HepG2 (cell line): Measurements from ENCODE around the gene TF. TPM values are rescaled to one million over a fixed set of nuclear protein-coding genes. Genes with fewer than 3 reads are reported as not detected.

Source experiments
- AGO2 ChIP-seq: fragments of 200-400 bp; formaldehyde crosslinking; optimal IDR thresholded peaks from 2 replicates; pipeline ENCODE3; 2017; ENCODE audit warnings: mild to moderate bottlenecking, low read depth, low read length, moderate library complexity
- AHR ChIP-seq: IDR thresholded peaks from 2 replicates; pipeline ENCODE4 v1.6.1; 2018; ENCODE audit warnings: missing genetic modification reagents, missing compliant biosample characterization
- GFI1 ChIP-seq: sonication (generic); formaldehyde crosslinking; IDR thresholded peaks from 2 replicates; pipeline ENCODE4 v1.5.0; 2020; ENCODE audit warnings: missing genetic modification reagents, mild to moderate bottlenecking, borderline replicate concordance
- GTF3A ChIP-seq: sonication (generic); formaldehyde crosslinking; conservative IDR thresholded peaks from 2 replicates; pipeline ENCODE4 v1.4.0; 2020; ENCODE audit warnings: mild to moderate bottlenecking, missing genetic modification reagents
- NFATC3 ChIP-seq: sonication (generic); formaldehyde crosslinking; IDR thresholded peaks from 2 replicates; pipeline ENCODE4 v1.5.1; 2020; ENCODE audit warnings: mild to moderate bottlenecking, missing genetic modification reagents
- NFRKB ChIP-seq: fragments of 450-650 bp; IDR thresholded peaks from 2 replicates; pipeline ENCODE4 v1.6.1; 2017
- PAWR ChIP-seq: sonication (generic); formaldehyde crosslinking; IDR thresholded peaks from 2 replicates; pipeline ENCODE4 v1.4.0; 2020; ENCODE audit warnings: missing genetic modification reagents, mild to moderate bottlenecking, borderline replicate concordance
- PHF21A ChIP-seq: sonication (generic); formaldehyde crosslinking; IDR thresholded peaks from 2 replicates; pipeline ENCODE4 v1.5.0; 2020; ENCODE audit warnings: mild to moderate bottlenecking, missing genetic modification reagents
- SMAD9 ChIP-seq: sonication (generic); formaldehyde crosslinking; IDR thresholded peaks from 2 replicates; pipeline ENCODE4 v1.5.1; 2020; ENCODE audit warnings: mild to moderate bottlenecking, missing genetic modification reagents
- TCF7 ChIP-seq: sonication (generic); IDR thresholded peaks from 2 replicates; pipeline ENCODE4 v1.6.1; 2016; ENCODE audit warnings: antibody characterized with exemption, low read depth
- ZNF121 ChIP-seq: sonication (generic); formaldehyde crosslinking; IDR thresholded peaks from 2 replicates; pipeline ENCODE4 v1.5.0; 2020; ENCODE audit warnings: mild to moderate bottlenecking, missing genetic modification reagents
- ZNF30 ChIP-seq: sonication (generic); formaldehyde crosslinking; IDR thresholded peaks from 2 replicates; pipeline ENCODE4 v1.5.0; 2020; ENCODE audit warnings: mild to moderate bottlenecking, missing genetic modification reagents
- ZNF317 ChIP-seq: sonication (generic); formaldehyde crosslinking; IDR thresholded peaks from 2 replicates; pipeline ENCODE4 v1.5.0; 2020; ENCODE audit warnings: mild to moderate bottlenecking, missing genetic modification reagents
- ZNF430 ChIP-seq: sonication (generic); formaldehyde crosslinking; IDR thresholded peaks from 2 replicates; pipeline ENCODE4 v1.9.0; 2021; ENCODE audit warnings: mild to moderate bottlenecking, missing genetic modification reagents
- ZNF552 ChIP-seq: sonication (generic); formaldehyde crosslinking; IDR thresholded peaks from 2 replicates; pipeline ENCODE4 v1.9.0; 2022; ENCODE audit warnings: missing genetic modification reagents, mild to moderate bottlenecking, borderline replicate concordance
- ZNF615 ChIP-seq: sonication (generic); formaldehyde crosslinking; IDR thresholded peaks from 2 replicates; pipeline ENCODE4 v1.5.0; 2020; ENCODE audit warnings: mild to moderate bottlenecking, missing genetic modification reagents, borderline replicate concordance
- ZNF790 ChIP-seq: sonication (generic); formaldehyde crosslinking; IDR thresholded peaks from 2 replicates; pipeline ENCODE4 v1.8.0; 2022; ENCODE audit warnings: missing genetic modification reagents, mild to moderate bottlenecking, borderline replicate concordance
- ZNF816 ChIP-seq: sonication (generic); formaldehyde crosslinking; IDR thresholded peaks from 2 replicates; pipeline ENCODE4 v1.8.0; 2022; ENCODE audit warnings: missing genetic modification reagents, mild to moderate bottlenecking, borderline replicate concordance
- polyA plus RNA-seq, 8 experiments: library from polyadenylated mRNA; depleted of rRNA in 3 of 8; stranded (reverse) in 7 of 8; unstranded in 1 of 8; fragments of >200 nt; fragmentation: Illumina TruSeq in 4 of 8; extraction: Trizol in 4 of 8; gene quantifications; 2 replicates each; pipeline versions ENCODE4 v1.2.1 to v1.2.3, GENCODE V29; 2011 to 2016; ENCODE audit warnings: low read depth in 4 of 8, missing spikeins in 1 of 8, mixed read lengths in 1 of 8; ENCODE audit not compliant: insufficient read depth in 1 of 8
- total RNA-seq, 5 experiments: library from RNA; depleted of rRNA; stranded (reverse); fragments of >200 nt; fragmentation: Illumina TruSeq; extraction: Trizol; gene quantifications; 2 replicates each; pipeline ENCODE4 v1.2.3, GENCODE V29; 2016; ENCODE audit warnings: low read depth in 1 of 5
- TF ChIP-seq, protein P1 (sequence below): sonication (generic); formaldehyde crosslinking; IDR thresholded peaks from 2 replicates; pipeline ENCODE4 v1.4.0; 2020; ENCODE audit warnings: missing genetic modification reagents
- TF ChIP-seq, protein P2 (sequence below): sonication (generic); formaldehyde crosslinking; IDR thresholded peaks from 2 replicates; pipeline ENCODE4 v1.8.0; 2022; ENCODE audit warnings: missing genetic modification reagents, mild to moderate bottlenecking, inconsistent platforms, borderline replicate concordance
- TF ChIP-seq, protein P3 (sequence below): IDR thresholded peaks from 2 replicates; pipeline ENCODE4 v1.6.1; 2016; ENCODE audit warnings: mild to moderate bottlenecking
- TF ChIP-seq, protein P4 (sequence below): sonication (generic); formaldehyde crosslinking; IDR thresholded peaks from 2 replicates; pipeline ENCODE4 v1.4.0; 2020; ENCODE audit warnings: mild to moderate bottlenecking, missing genetic modification reagents
- TF ChIP-seq, protein P5 (sequence below): sonication (generic); formaldehyde crosslinking; IDR thresholded peaks from 2 replicates; pipeline ENCODE4 v1.5.0; 2020; ENCODE audit warnings: missing genetic modification reagents
- TF ChIP-seq, protein P6 (sequence below): sonication (generic); formaldehyde crosslinking; IDR thresholded peaks from 2 replicates; pipeline ENCODE4 v1.5.0; 2020; ENCODE audit warnings: missing genetic modification reagents, mild to moderate bottlenecking, borderline replicate concordance

The TF gene
- total and polyA plus RNA-seq, 2 of the 13 experiments (the other 11 are each of a cell fraction or from before 2014, with no cell fraction given): 10,074 to 11,821 TPM

DNA sequence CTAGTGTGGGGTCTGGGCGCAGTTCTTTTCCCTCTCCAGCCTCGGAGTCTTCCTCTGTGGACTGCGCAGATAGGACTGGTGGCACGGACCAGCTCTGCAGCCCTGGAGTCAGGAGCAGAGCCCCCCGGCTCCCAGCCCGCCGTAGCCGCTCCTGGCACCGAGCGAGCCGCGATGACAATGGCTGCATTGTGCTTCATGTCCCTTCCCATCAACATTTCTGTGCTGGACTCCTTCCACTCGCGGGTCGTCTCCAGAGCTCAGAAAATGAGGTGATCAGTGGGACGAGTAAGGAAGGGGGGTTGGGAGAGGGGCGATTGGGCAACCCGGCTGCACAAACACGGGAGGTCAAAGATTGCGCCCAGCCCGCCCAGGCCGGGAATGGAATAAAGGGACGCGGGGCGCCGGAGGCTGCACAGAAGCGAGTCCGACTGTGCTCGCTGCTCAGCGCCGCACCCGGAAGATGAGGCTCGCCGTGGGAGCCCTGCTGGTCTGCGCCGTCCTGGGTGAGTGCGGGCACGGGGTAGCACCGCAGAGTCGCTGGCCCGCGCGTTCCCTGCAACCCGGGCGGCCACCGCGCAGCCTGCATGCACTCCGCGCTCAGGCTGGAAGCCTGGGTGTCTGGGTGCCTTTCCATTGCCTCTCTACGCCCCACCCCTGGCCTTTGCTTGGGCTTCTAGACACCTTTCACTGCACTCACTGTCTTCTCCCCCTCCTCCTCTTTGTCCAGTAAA, at the start of gene TF (continued):
- TF ChIP-seq, protein P1, sequence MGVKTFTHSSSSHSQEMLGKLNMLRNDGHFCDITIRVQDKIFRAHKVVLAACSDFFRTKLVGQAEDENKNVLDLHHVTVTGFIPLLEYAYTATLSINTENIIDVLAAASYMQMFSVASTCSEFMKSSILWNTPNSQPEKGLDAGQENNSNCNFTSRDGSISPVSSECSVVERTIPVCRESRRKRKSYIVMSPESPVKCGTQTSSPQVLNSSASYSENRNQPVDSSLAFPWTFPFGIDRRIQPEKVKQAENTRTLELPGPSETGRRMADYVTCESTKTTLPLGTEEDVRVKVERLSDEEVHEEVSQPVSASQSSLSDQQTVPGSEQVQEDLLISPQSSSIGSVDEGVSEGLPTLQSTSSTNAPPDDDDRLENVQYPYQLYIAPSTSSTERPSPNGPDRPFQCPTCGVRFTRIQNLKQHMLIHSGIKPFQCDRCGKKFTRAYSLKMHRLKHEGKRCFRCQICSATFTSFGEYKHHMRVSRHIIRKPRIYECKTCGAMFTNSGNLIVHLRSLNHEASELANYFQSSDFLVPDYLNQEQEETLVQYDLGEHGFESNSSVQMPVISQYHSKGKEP: 0 out of 2 replicates have a peak, but pooled peaks have one; percentile 18
- TF ChIP-seq ZNF552 (peak; percentile 72; the same call in 1 of the 2 replicates), ZNF615 (CRISPR knock-in tag) (no peak), ZNF30 (CRISPR knock-in tag) (no peak), ZNF317 (CRISPR knock-in tag) (peak; percentile 82), TCF7 (peak; percentile 81), SMAD9 (no peak), PAWR (CRISPR knock-in tag) (no peak), AGO2 (peak; percentile 99), ZNF790 (CRISPR knock-in tag) (no peak; the same call in 1 of the 2 replicates), GTF3A (CRISPR knock-in tag) (peak; percentile 98), ZNF121 (CRISPR knock-in tag) (peak; percentile 36; the same call in 1 of the 2 replicates), ZNF816 (peak; percentile 96; the same call in 1 of the 2 replicates), GFI1 (CRISPR knock-in tag) (peak; percentile 94), AHR (CRISPR knock-in tag) (peak; percentile 75; the same call in 1 of the 2 replicates), NFRKB (no peak), PHF21A (CRISPR knock-in tag) (peak; percentile 99), NFATC3 (no peak; the same call in 1 of the 2 replicates), ZNF430 (peak; percentile 99)
- TF ChIP-seq, protein P2, sequence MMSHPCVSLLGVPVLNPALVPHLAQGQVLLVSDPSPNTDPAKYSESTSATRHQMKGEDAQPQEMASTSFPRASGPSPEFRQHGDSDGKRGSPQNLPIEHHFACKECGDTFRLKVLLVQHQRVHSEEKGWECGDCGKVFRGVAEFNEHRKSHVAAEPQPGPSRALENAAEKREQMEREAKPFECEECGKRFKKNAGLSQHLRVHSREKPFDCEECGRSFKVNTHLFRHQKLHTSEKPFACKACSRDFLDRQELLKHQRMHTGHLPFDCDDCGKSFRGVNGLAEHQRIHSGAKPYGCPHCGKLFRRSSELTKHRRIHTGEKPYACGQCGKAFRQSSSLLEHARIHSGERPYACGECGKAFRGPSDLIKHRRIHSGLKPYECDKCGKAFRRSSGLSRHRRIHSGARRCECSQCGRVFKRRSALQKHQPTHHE (CRISPR knock-in tag): peak; percentile 74
- TF ChIP-seq, protein P3, sequence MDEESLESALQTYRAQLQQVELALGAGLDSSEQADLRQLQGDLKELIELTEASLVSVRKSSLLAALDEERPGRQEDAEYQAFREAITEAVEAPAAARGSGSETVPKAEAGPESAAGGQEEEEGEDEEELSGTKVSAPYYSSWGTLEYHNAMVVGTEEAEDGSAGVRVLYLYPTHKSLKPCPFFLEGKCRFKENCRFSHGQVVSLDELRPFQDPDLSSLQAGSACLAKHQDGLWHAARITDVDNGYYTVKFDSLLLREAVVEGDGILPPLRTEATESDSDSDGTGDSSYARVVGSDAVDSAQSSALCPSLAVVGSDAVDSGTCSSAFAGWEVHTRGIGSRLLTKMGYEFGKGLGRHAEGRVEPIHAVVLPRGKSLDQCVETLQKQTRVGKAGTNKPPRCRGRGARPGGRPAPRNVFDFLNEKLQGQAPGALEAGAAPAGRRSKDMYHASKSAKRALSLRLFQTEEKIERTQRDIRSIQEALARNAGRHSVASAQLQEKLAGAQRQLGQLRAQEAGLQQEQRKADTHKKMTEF: peak; percentile 97
- TF ChIP-seq, protein P4, sequence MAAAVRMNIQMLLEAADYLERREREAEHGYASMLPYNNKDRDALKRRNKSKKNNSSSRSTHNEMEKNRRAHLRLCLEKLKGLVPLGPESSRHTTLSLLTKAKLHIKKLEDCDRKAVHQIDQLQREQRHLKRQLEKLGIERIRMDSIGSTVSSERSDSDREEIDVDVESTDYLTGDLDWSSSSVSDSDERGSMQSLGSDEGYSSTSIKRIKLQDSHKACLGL: no peak
- TF ChIP-seq, protein P5, sequence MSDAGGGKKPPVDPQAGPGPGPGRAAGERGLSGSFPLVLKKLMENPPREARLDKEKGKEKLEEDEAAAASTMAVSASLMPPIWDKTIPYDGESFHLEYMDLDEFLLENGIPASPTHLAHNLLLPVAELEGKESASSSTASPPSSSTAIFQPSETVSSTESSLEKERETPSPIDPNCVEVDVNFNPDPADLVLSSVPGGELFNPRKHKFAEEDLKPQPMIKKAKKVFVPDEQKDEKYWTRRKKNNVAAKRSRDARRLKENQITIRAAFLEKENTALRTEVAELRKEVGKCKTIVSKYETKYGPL (CRISPR knock-in tag): 0 out of 2 replicates have a peak, but pooled peaks have one; percentile 21
- TF ChIP-seq, protein P6, sequence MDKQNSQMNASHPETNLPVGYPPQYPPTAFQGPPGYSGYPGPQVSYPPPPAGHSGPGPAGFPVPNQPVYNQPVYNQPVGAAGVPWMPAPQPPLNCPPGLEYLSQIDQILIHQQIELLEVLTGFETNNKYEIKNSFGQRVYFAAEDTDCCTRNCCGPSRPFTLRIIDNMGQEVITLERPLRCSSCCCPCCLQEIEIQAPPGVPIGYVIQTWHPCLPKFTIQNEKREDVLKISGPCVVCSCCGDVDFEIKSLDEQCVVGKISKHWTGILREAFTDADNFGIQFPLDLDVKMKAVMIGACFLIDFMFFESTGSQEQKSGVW (CRISPR knock-in tag): no peak
